IMR-90 (cell line): ENCODE measurements around the gene TCF19. TPM values are rescaled to one million over a fixed set of nuclear protein-coding genes. Genes with fewer than 3 reads are reported as not detected.
A peak's percentile ranks its signal among the peaks of the same experiment; 100 is the strongest.

Experiments
- ATAC-seq: fragments of 200-7000 bp; cut with Tn5 transposase; 2 replicates; pipeline ENCODE4 v1.9.1; 2020; ENCODE audit warnings: low read depth, mild to moderate bottlenecking, moderate library complexity
- Bru-seq: library from RNA; stranded (reverse); fragments of 400-500 nt; gene quantifications from one replicate; lab custom pipeline; 2021; lab: Mats Ljungman, UMichigan
- BruChase-seq, 2 experiments: library from RNA; stranded (reverse); fragments of 400-500 nt; gene quantifications; one replicate each; lab custom pipeline; 2021; lab: Mats Ljungman, UMichigan
- BruUV-seq: library from RNA; stranded (reverse); fragments of 400-500 nt; replicated peaks from 2 replicates; lab custom pipeline; 2021; lab: Mats Ljungman, UMichigan
- CTCF ChIA-PET: fragments of 300-600 bp; formaldehyde crosslinking; extraction: SDS; loops from one replicate; lab custom pipeline; 2021; ENCODE audit warnings: antibody characterized with exemption; lab: Yijun Ruan, JAX
- POLR2A ChIA-PET: fragments of 300-600 bp; sonication (Branson Sonifier 250); formaldehyde crosslinking; loops from one replicate; lab custom pipeline; 2022; ENCODE audit warnings: antibody characterized with exemption; ENCODE audit not compliant: unreplicated experiment; lab: Charles Lee
- DNase-seq: peaks from one replicate; pipeline ENCODE4 v3.0.0; 2013
- H2AFZ ChIP-seq: replicated peaks from 2 replicates; pipeline ENCODE3; 2013; ENCODE audit warnings: low read length, mild to moderate bottlenecking; ENCODE audit not compliant: poor library complexity
- H2AK5ac ChIP-seq: 2 replicates; pipeline ENCODE4 v1.6.1; 2013; ENCODE audit warnings: low read depth, low read length, inconsistent platforms
- H2AK9ac ChIP-seq: replicated peaks from 2 replicates; pipeline ENCODE3; 2013; ENCODE audit warnings: mild to moderate bottlenecking, low read depth, low read length, moderate library complexity; ENCODE audit not compliant: poor library complexity
- H2BK120ac ChIP-seq: 2 replicates; pipeline ENCODE4 v1.6.1; 2013; ENCODE audit warnings: low read depth, low read length, inconsistent platforms
- H2BK15ac ChIP-seq: 3 replicates; pipeline ENCODE4 v1.6.1; 2013; ENCODE audit warnings: low read depth, low read length, inconsistent platforms
- H2BK20ac ChIP-seq: 2 replicates; pipeline ENCODE4 v1.6.1; 2013; ENCODE audit warnings: low read depth, mild to moderate bottlenecking, inconsistent platforms, low read length, moderate library complexity
- H2BK5ac ChIP-seq: 2 replicates; pipeline ENCODE4 v1.6.1; 2013; ENCODE audit warnings: mild to moderate bottlenecking, low read depth, low read length, inconsistent platforms; ENCODE audit not compliant: poor library complexity, severe bottlenecking
- H3K14ac ChIP-seq: replicated peaks from 2 replicates; pipeline ENCODE4 v1.6.1; 2013; ENCODE audit warnings: low read depth, low read length, inconsistent platforms
- H3K18ac ChIP-seq: 2 replicates; pipeline ENCODE4 v1.6.1; 2013; ENCODE audit warnings: low read depth, low read length, control low read depth
- H3K23ac ChIP-seq: 2 replicates; pipeline ENCODE4 v1.6.1; 2013; ENCODE audit warnings: low read depth, low read length, inconsistent platforms
- H3K27ac ChIP-seq: 2 replicates; pipeline ENCODE4 v1.5.1; 2013; ENCODE audit warnings: mild to moderate bottlenecking, control low read depth, low read length; ENCODE audit not compliant: insufficient read depth
- H3K27me3 ChIP-seq: 2 replicates; pipeline ENCODE4 v1.6.1; 2013; ENCODE audit warnings: low read length; ENCODE audit not compliant: control insufficient read depth, insufficient read depth
- H3K36me3 ChIP-seq: 2 replicates; pipeline ENCODE4 v1.6.1; 2013; ENCODE audit warnings: low read length, mixed read lengths; ENCODE audit not compliant: control insufficient read depth, insufficient read depth
- H3K4ac ChIP-seq: 2 replicates; pipeline ENCODE4 v1.6.1; 2013; ENCODE audit warnings: low read depth, low read length, inconsistent platforms
- H3K4me1 ChIP-seq: 2 replicates; pipeline ENCODE4 v1.6.1; 2013; ENCODE audit warnings: low read length, mixed read lengths; ENCODE audit not compliant: control insufficient read depth, insufficient read depth
- H3K4me2 ChIP-seq: 2 replicates; pipeline ENCODE4 v1.6.1; 2013; ENCODE audit warnings: low read depth, mild to moderate bottlenecking, control low read depth, low read length, moderate library complexity
- H3K4me3 ChIP-seq: 2 replicates; pipeline ENCODE4 v1.5.1; 2013; ENCODE audit warnings: low read depth, mild to moderate bottlenecking, control low read depth, low read length, moderate library complexity; ENCODE audit not compliant: insufficient read depth
- H3K56ac ChIP-seq: 2 replicates; pipeline ENCODE4 v1.6.1; 2013; ENCODE audit warnings: low read length, inconsistent platforms; ENCODE audit not compliant: insufficient read depth; ENCODE audit errors: extremely low read depth
- H3K79me1 ChIP-seq, 2 experiments: 2 replicates each; pipeline ENCODE4 v1.6.1; 2013; ENCODE audit warnings: low read length in 2 of 2, inconsistent platforms in 1 of 2, low read depth in 1 of 2
- H3K9ac ChIP-seq: 2 replicates; pipeline ENCODE4 v1.6.1; 2013; ENCODE audit warnings: low read depth, low read length, control low read depth
- H3K9me1 ChIP-seq: 2 replicates; pipeline ENCODE4 v1.6.1; 2013; ENCODE audit warnings: low read length, inconsistent platforms; ENCODE audit not compliant: insufficient read depth
- H3K9me3 ChIP-seq: 2 replicates; pipeline ENCODE4 v1.6.1; 2013; ENCODE audit warnings: low read length; ENCODE audit not compliant: control insufficient read depth, insufficient read depth
- H4K20me1 ChIP-seq: 2 replicates; pipeline ENCODE4 v1.6.1; 2013; ENCODE audit warnings: low read length, inconsistent platforms; ENCODE audit not compliant: insufficient read depth
- H4K5ac ChIP-seq: 2 replicates; pipeline ENCODE4 v1.6.1; 2013; ENCODE audit warnings: mild to moderate bottlenecking, low read depth, low read length, control low read depth
- H4K8ac ChIP-seq, 2 experiments: 2 replicates each; pipeline ENCODE4 v1.6.1; 2013; ENCODE audit warnings: low read depth in 2 of 2, low read length in 2 of 2, control low read depth in 1 of 2, inconsistent platforms in 1 of 2
- H4K91ac ChIP-seq: 2 replicates; pipeline ENCODE4 v1.6.1; 2013; ENCODE audit warnings: low read depth, low read length, inconsistent platforms; ENCODE audit not compliant: insufficient read depth
- BHLHE40 ChIP-seq: fragments of 150-350 bp; IDR thresholded peaks from 2 replicates; pipeline ENCODE4 v1.6.1; 2016; ENCODE audit warnings: mild to moderate bottlenecking, low read depth, low read length
- CEBPB ChIP-seq: IDR thresholded peaks from 2 replicates; pipeline ENCODE4 v1.6.1; 2012; ENCODE audit warnings: low read depth, low read length, improper control_type of control experiment
- CHD1 ChIP-seq: IDR thresholded peaks from 2 replicates; pipeline ENCODE4 v1.6.1; 2012; ENCODE audit warnings: low read depth, low read length, improper control_type of control experiment
- FOS ChIP-seq: fragments of 150-350 bp; IDR thresholded peaks from 2 replicates; pipeline ENCODE4 v1.6.1; 2016; ENCODE audit warnings: low read depth, low read length
- MAFK ChIP-seq: IDR thresholded peaks from 2 replicates; pipeline ENCODE4 v1.6.1; 2012; ENCODE audit warnings: low read depth, low read length, improper control_type of control experiment
- MAZ ChIP-seq: IDR thresholded peaks from 2 replicates; pipeline ENCODE4 v1.6.1; 2012; ENCODE audit warnings: low read depth, mild to moderate bottlenecking, low read length, improper control_type of control experiment, moderate library complexity, borderline replicate concordance
- NFE2L2 ChIP-seq: fragments of 150-350 bp; IDR thresholded peaks from 2 replicates; pipeline ENCODE4 v1.6.1; 2016; ENCODE audit warnings: low read depth, mild to moderate bottlenecking, low read length
- POLR2A ChIP-seq: IDR thresholded peaks from 2 replicates; pipeline ENCODE4 v1.6.1; 2012; ENCODE audit warnings: mild to moderate bottlenecking, low read depth, low read length
- RAD21 ChIP-seq: IDR thresholded peaks from 2 replicates; pipeline ENCODE4 v1.6.1; 2012; ENCODE audit warnings: low read length, improper control_type of control experiment
- RCOR1 ChIP-seq: IDR thresholded peaks from 2 replicates; pipeline ENCODE4 v1.6.1; 2012; ENCODE audit warnings: mild to moderate bottlenecking, low read length, improper control_type of control experiment; ENCODE audit not compliant: insufficient replicate concordance
- SMC3 ChIP-seq: fragments of 150-350 bp; IDR thresholded peaks from 2 replicates; pipeline ENCODE4 v1.6.1; 2016; ENCODE audit warnings: low read depth, mild to moderate bottlenecking, antibody characterized with exemption, low read length, moderate library complexity
- WGBS, 2 experiments: methylation state at CpG; one replicate each; pipeline versions ENCODE4 v1.1.5 to v1.1.7; 2013; ENCODE audit warnings: missing lambda C conversion rate in 2 of 2; ENCODE audit not compliant: insufficient read length in 1 of 2; ENCODE audit errors: extremely low coverage in 2 of 2; 5-methylcytosine and 5-hydroxymethylcytosine counted together
- dilution Hi-C: fragments of 300-500 bp; cut with HindIII; formaldehyde crosslinking; loops from one replicate; pipeline ENCODE4 v1.14.3; 2018; ENCODE audit warnings: low sequenced_read_pairs; ENCODE audit not compliant: unreplicated experiment
- in situ Hi-C: fragments of 300-500 bp; cut with MboI; formaldehyde crosslinking; loops from 3 replicates; pipeline ENCODE4 v1.14.3; 2019; ENCODE audit warnings: low sequenced_read_pairs, inconsistent platforms, mixed read lengths
- intact Hi-C: fragments of 100-400 bp; cut with micrococcal nuclease; formaldehyde crosslinking; loops from 2 replicates; pipeline ENCODE4 v1.10.0; 2022
- long read RNA-seq: library from polyadenylated mRNA; unstranded; transcript quantifications from one replicate; pipeline ENCODE4 v2.0.0, GENCODE V29; 2021; ENCODE audit not compliant: unreplicated experiment
- polyA plus RNA-seq, 3 experiments: library from polyadenylated mRNA; depleted of rRNA; stranded (reverse); fragments of >200 nt; gene quantifications; 2 replicates each; pipeline ENCODE4 v1.2.3, GENCODE V29; 2012; ENCODE audit warnings: low replicate concordance in 1 of 3
- total RNA-seq: library from RNA; depleted of rRNA; stranded (reverse); fragments of >200 nt; gene quantifications from 2 replicates; pipeline ENCODE4 v1.2.3, GENCODE V29; 2012; rRNA removed
- TF ChIP-seq, protein P1 (sequence below): fragments of 150-350 bp; IDR thresholded peaks from 2 replicates; pipeline ENCODE4 v1.6.1; 2017; ENCODE audit warnings: mild to moderate bottlenecking, antibody characterized with exemption, low read length, low read depth
- TF ChIP-seq, protein P2 (sequence below): conservative IDR thresholded peaks from 2 replicates; pipeline ENCODE4 v1.5.1; 2012; ENCODE audit warnings: mild to moderate bottlenecking, low read depth, low read length, improper control_type of control experiment

The TCF19 gene, protein sequence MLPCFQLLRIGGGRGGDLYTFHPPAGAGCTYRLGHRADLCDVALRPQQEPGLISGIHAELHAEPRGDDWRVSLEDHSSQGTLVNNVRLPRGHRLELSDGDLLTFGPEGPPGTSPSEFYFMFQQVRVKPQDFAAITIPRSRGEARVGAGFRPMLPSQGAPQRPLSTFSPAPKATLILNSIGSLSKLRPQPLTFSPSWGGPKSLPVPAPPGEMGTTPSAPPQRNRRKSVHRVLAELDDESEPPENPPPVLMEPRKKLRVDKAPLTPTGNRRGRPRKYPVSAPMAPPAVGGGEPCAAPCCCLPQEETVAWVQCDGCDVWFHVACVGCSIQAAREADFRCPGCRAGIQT
- total RNA-seq (14.2 and 14.4 TPM in 2 replicates), polyA plus RNA-seq (2012; rRNA removed) (13.1 and 15.1 TPM in 2 replicates), Bru-seq, nascent RNA (percentile 47 among the genes with signal in this experiment), BruChase-seq, experiment 1, labeled RNA remaining after a 6-hour chase (percentile 53 among the genes with signal in this experiment), BruChase-seq, experiment 2, labeled RNA remaining after a 2-hour chase (percentile 49 among the genes with signal in this experiment)
- polyA plus RNA-seq (2012; cell fraction: cytosol; rRNA removed) = 10.2 and 10.6 TPM in 2 replicates
- polyA plus RNA-seq (2012; cell fraction: nucleus; rRNA removed; ENCODE audit: low replicate concordance) = 9.1 and 19.5 TPM in 2 replicates
- long read RNA-seq, partial matches to known transcripts = 3 of 10 reads
- long read RNA-seq, other reads (novel, unspliced or antisense) = 2 of 10 reads

DNA sequence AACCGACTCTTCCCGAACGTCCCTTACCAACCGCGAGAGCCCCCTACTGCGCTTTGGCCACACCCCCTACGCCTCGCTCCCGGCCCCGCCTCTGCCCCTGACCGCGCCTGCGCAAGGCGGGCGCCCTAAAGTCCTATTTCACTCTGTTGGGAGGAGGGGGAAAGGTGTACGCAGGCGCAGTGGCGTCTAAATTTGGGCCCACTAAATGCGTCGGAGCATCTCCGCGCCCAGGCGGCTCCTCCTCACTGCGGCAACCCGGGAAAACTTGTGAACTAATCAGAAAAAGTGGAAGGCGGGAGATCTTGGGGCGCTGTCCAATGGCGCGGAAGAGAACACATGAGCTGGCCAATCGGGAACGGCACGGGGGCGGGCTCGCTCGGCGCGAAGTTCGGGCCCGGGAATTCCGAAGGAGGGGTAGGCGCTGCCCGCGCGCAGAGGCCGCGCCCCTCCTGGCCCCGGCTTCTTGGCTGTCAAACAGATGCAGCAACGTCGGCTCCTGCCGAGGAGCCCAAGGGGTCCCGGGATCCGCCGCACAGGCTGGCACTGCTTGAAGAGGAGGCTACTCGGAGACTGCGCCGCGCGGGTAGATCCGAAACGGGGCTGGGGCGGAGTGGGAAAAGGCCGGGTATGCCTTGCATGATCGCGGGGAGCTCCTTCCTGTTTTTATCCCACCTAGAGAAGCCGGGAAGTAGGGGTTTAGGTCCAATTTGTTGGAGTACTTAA, at the start of gene TCF19:
TCF19 (plus strand) TSS at position 450 of the 723 bp plus-strand sequence. CDS start 881 bp downstream, outside the sequence.
- H3K4me3 ChIP-seq = peak within 1 kb of the TSS; percentile 69
- H3K23ac ChIP-seq = peak within 1 kb of the TSS; percentile 88
- H3K79me1 ChIP-seq = peaks cover 14 to 56% of the 10 kb centered on the region in 2 experiments
- H3K4ac ChIP-seq = peak within 1 kb of the TSS; percentile 76
- peaks cover 1% of the 10 kb centered on the region; the same call in 1 of the 2 replicates for H4K20me1 ChIP-seq
- ChIA-PET POLR2A (no interaction called here), CTCF (interaction anchor here (0.9 kb wide), 1 partner anchor 38 kb away, joined by 5 read pairs; no protein-coding TSS in a partner anchor)
- no peak within 1 kb of the TSS; the same call in 2 of the 3 replicates for H2BK15ac ChIP-seq
- WGBS, 2 experiments = 0% methylated on average over 35 of the region's 65 CpGs; no CpG with 5 or more reads in 1 of the 2 experiments
- BruUV-seq = no TSS peak
- H3K27ac ChIP-seq = peak within 1 kb of the TSS; percentile 86
- intact Hi-C loops = no loop called here
- H3K56ac ChIP-seq = peak within 1 kb of the TSS; percentile 70
- H3K27me3 ChIP-seq = no peaks in the 10 kb centered on the region
- peak within 1 kb of the TSS; percentile 44; the same call in 1 of the 2 replicates for H4K91ac ChIP-seq
- H4K8ac ChIP-seq = peak within 1 kb of the TSS; percentile 87 to 88
- in situ Hi-C loops = no loop called here
- peaks cover 7% of the 10 kb centered on the region; the same call in 1 of the 2 replicates for H3K36me3 ChIP-seq
- dilution Hi-C loops = no loop called here
- H3K18ac ChIP-seq = peak within 1 kb of the TSS; percentile 13
- peak; percentile 99 for DNase-seq
- H3K9me3 ChIP-seq = no peaks in the 10 kb centered on the region
- H2AK9ac ChIP-seq = peak within 1 kb of the TSS; percentile 91
- H2BK5ac ChIP-seq = peak within 1 kb of the TSS; percentile 43
- peak within 1 kb of the TSS; percentile 97 for H2AFZ ChIP-seq
- peak within 1 kb of the TSS; percentile 86 for H2AK5ac ChIP-seq
- no peak within 1 kb of the TSS for H2BK120ac ChIP-seq
- H3K9ac ChIP-seq = peak within 1 kb of the TSS; percentile 68
- ATAC-seq = peak; percentile 97
- peaks cover 10% of the 10 kb centered on the region for H3K4me1 ChIP-seq
- peak within 1 kb of the TSS; percentile 40 for H4K5ac ChIP-seq
- no peak within 1 kb of the TSS for H2BK20ac ChIP-seq
- peak within 1 kb of the TSS; percentile 77 for H3K4me2 ChIP-seq
- peak within 1 kb of the TSS; percentile 79 for H3K14ac ChIP-seq
- peaks cover 19% of the 10 kb centered on the region for H3K9me1 ChIP-seq
- no peak for TF ChIP-seq CHD1
- TF ChIP-seq, protein P1, sequence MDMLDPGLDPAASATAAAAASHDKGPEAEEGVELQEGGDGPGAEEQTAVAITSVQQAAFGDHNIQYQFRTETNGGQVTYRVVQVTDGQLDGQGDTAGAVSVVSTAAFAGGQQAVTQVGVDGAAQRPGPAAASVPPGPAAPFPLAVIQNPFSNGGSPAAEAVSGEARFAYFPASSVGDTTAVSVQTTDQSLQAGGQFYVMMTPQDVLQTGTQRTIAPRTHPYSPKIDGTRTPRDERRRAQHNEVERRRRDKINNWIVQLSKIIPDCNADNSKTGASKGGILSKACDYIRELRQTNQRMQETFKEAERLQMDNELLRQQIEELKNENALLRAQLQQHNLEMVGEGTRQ = no peak
- no peak for TF ChIP-seq CEBPB
- peak; percentile 96 for TF ChIP-seq MAZ
- no peak for TF ChIP-seq NFE2L2
- TF ChIP-seq, protein P2, sequence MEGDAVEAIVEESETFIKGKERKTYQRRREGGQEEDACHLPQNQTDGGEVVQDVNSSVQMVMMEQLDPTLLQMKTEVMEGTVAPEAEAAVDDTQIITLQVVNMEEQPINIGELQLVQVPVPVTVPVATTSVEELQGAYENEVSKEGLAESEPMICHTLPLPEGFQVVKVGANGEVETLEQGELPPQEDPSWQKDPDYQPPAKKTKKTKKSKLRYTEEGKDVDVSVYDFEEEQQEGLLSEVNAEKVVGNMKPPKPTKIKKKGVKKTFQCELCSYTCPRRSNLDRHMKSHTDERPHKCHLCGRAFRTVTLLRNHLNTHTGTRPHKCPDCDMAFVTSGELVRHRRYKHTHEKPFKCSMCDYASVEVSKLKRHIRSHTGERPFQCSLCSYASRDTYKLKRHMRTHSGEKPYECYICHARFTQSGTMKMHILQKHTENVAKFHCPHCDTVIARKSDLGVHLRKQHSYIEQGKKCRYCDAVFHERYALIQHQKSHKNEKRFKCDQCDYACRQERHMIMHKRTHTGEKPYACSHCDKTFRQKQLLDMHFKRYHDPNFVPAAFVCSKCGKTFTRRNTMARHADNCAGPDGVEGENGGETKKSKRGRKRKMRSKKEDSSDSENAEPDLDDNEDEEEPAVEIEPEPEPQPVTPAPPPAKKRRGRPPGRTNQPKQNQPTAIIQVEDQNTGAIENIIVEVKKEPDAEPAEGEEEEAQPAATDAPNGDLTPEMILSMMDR = no peak
- TF ChIP-seq BHLHE40 = peak; percentile 79
- TF ChIP-seq RAD21 = no peak
- TF ChIP-seq FOS = peak; percentile 68
- no peak for TF ChIP-seq MAFK
- TF ChIP-seq SMC3 = no peak
- TF ChIP-seq POLR2A = no peak
- TF ChIP-seq RCOR1 = no peak
